EH (cell line): ENCODE data around the gene PFKFB2.

Experiments used
- DNase-seq: peaks from one replicate; pipeline ENCODE4 v3.0.0-alpha.2; 2015; ENCODE audit warnings: low read depth

PFKFB2 gene

DNA sequence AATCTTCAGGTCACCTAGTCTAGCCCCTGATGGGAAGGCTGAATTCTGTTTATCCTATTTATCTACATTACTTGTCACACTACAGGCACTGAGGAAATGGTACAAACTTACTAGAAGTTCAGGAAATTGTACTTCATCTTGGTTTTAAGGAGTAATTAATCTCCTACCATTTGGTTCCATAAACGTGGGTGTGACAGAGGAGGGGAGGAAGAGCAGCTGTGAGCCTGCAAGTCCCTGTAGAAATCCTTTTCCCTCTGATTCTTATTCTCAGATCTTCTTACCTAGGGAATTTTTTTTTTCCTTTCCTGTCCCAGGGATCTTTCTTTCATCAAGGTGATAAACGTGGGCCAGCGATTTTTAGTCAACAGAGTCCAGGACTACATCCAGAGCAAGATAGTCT is 14.1 kb downstream of the PFKFB2 start:
- no peak for DNase-seq

DNA sequence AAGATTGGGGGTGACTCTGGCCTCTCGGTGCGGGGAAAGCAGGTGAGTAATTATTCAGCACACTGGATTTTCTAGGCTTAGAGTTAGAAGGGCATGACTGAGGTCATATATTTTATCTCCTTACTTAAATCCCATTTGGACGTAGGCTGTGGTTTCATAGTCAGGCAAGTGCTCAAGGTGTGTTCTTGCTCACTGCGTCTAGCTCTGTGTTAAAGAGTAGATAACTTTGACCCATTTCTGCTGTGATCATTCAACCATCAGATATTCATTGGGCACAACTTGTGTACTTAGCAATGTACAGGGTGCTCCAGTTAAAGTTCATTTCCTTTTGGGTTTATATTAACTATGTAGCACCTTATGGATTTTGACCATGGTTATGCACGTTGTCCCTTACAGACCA is 14.6 kb downstream of the PFKFB2 start:
- DNase-seq: no peak

DNA sequence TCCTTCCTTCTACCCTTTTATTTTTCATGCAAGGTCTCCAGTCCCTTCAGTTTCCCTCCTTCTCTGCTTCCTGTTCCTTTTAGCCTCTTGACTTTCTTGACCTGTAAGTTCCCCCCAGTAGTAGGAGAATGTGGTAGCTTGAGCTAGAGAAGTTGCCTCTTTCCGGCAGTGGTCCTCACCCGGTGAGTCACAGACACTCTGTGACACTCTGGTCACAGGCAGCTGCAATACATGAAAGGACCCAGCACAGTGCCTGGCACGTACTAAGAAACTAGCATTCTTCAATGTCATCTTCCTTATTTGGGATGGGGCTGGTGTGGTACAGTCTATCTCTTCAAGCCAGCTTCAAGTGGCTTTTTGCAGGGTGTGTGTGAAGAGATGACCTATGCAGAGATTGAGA is 16.0 kb downstream of the PFKFB2 start:
- DNase-seq: no peak

DNA sequence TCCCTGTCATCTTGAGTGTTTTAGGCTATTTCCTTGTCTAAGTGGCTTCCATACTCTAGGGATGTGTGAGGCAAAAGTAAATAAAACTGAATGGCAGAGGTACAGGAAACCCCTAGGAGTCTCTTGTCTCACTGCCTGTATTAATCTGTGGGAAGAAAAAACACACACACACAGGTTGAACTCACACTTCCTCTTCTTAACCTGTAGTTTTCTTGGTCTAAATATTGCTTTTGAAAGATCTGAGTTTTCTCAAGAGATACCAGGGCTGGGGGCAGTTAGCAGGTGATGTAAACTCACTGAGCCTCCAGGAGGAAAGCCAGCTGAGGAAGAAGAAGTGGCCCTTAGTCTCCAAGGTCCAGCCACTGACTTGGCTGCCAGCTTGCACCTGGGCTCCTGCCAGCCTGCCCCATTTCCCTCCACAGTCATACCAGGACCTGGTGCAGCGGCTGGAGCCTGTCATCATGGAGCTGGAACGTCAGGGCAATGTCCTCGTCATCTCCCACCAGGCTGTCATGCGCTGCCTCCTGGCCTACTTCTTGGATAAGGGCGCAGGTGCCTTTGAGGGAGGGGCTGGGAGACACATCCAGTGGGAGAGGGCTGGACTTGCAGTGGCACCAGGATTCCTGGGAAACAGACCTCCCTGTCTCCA is 16.9 kb downstream of the PFKFB2 start:
- no peak for DNase-seq

DNA sequence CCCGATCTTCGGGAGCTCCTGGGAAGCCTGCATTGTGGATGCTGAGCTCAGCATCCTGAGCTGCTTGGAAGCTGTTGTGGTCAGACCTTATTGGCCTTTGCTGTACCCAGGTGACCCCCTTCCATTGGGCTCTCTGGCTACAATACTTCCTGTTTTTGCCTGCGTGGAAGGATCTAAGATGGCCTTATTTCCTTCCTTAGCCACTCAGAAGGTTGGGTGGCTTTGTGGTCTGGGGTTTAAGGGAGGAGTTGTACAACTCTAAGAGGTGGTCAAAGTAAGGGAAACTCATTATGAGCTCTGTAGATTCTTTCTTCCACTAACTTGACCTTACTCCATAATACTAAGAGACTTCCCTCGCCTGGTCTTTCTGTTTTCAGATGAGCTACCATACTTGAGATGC is 17.7 kb downstream of the PFKFB2 start:
- no peak for DNase-seq

DNA sequence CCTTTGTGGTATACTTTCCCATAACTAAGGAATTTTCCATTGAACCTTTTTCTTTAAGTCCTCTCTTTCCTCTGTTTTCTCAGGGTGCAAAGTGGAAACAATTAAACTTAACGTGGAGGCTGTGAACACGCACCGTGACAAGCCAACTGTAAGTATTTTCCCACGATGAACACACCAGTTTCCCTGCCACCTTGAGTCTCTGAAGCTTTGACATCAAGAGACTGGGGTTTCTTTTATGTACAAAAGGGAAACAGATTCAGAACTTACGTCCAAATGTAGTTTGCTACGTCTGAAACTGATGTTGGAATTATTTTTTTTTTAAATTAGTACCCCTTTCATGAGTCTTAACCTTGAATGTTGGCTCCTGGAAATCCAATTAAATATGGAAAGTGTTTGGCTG is 18.4 kb downstream of the PFKFB2 start:
- DNase-seq: no peak

DNA sequence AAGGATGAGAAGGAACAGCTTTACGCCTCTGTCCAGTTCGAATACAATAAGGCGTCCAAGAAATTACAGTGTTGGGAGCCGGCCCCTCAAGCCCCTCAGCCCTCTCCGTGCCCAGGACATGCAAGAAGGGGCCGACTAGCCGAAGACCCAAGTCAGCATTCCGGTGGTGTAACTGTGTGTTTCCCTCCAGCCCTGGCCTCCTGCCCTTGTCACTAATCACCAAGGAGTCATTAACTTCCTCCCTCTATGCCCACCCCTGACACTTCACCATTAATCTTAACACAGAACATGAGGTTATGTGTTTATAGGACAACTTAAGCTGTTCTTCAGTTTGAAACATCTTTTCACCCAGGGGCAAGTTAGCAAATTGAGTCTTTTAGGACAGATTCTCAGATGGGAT is 19.2 kb downstream of the PFKFB2 start:
- no peak for DNase-seq

DNA sequence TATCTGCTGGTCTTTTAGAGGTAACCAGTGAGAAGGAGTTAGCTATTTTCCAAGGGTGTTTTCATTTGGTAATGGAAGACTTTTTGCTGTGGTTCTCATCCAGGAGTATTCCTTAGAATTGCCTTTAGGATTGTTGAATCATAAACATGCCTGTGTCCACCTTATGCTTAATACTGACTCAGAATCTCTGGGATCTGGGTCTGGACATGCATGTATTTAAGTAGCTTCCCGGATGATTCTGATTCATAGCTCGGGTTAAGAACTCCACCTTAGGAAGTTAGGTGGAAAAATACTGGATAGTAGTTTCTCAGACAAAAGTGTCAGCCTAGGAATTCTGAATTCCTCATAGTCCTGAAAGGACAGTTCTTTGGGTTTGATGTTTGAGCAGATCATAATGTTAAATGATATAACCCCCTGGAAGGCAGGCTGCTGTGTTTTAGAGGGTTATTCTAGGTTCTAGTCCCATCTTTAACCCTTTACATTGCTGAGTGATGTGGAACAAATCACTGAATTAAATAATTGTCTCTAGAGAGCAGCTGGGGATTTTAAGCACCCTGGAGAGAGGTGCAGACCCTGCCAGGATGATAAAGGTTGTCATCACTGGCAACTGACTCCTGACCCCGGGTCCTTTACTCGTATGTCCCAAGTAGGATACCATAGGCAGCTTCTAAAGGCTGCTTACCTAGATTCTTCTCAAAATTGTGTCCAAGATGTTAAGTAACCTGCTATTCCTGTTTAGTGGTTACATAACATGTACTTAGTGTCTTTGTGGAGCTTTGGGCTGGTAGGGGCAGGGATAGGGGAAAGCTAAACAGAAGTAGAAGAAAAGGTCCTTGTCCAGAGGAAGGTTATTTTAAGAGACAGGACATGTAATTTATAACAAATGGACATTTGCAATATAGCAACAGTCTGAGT is 21.1 kb downstream of the PFKFB2 start:
- DNase-seq: peak; percentile 13

DNA sequence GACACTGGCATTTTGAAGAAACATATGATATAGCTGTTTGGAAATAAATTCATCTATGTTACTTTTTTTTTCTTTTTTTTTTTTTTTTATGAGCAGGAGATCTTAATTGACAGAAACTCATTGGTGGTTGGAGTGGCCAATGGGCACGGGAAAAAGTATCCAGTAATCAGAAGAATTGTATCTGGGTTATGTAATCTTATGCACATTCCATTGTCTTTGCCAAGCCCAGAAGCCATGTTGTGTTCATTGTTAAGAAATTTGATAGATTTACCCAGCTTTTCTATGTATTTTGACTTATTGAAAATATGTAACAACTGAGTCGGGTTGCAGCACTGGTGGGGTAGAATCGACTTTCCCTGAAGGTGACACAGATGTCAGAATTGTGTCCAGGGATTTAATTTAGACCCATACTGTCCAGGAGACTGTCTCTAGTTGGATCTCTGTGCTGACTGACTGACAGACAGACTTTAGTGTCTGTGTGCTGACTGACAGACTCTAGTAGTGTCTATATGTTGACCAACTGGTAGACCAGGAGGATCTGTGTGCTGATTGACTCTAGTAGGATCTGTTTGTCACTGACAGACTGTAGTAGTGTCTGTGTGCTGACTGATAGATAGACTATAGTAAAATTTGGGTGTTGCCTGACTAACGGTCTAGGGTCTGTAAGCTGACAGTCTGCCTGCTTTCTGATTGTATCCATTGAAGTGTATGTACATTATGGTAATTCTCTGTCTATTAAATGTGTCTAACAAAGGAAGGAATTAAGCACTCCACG is 23.3 kb downstream of the PFKFB2 start:
- DNase-seq: peak; percentile 43

DNA sequence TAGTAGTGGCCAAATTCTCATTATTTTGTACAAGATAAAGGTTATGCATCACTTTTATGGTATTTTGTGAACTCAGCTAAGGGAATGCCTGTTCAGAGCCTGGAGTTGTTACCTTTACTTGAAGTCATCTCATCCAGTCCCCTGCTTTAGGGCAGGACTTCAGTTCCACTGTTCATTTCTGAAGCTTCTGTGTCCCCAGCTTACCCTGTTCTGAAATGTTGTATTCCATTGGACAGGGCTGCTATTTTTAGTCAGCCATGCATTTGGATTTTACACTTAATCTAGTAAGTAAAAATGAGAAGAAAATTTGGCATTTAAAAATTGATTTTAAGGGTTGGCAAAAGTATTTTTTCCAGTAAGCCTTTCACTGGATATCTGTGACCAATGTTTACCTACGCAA is 23.9 kb downstream of the PFKFB2 start:
- no peak for DNase-seq

DNA sequence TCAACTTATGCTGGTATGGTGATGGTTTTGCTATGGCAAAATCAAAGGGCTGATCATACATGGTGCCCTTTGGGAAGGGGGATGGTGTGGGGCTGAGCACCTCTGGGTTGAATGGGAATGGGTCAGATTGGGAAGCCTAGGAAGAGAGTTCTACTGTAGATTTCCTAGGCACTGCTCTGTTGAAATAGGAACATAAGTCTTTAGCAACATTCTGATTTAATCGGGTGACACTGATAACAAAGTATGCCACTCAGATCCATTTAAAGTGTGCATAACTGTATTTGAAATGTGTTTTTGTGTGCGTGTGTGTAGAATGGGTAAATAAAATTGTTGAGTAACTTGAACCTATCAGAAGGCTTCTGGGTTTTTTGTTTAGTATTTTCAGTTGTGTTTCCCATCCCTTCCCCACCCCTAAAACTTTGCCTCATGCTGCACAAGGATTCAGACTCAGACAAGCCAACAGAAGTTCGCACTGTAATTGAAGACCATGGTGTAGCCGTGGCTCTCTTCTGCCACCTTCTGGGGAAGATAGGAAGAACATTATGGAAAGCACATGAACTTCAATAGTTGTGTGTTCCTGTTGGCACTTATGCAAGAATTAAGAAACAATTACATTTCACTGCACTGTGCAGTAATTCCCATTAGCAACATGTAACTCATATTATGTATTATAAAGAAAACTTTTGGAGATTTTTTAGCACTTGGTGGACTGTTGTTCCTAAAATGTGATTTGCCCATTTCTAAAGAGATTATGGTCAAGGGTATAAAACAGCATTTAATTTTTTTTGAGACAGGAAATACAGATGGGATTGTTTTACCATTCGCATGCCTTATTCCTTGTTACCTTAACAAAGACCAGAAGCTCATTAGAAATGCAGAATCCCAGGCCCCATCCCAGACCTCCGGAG is 24.6 kb downstream of the PFKFB2 start:
- peak; percentile 78 for DNase-seq

DNA sequence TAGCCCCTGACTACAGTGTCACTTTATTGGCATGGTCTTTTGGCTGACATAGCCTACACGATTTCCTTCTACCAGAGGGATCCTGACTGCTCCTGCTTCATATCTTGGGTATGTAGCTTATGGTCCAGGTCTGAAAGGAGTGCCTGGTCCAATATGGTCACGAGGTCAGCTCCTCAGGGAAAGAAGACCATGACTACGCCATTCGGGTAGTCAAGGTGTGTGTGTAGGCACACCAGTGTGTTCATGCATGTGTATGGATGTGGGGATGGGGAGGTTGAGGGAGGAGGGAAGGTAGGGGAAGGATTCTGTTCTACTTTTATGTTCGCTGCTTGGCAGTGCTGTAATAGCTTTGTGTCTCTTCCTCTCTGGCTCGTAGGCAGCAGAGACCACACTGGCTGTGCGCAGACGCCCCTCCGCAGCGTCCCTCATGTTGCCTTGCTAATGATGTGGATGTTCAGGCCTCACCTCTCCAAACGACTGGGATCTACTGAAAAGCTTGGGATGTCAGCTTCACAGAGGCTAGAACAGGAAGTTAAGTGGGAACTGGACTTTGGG is 25.6 kb downstream of the PFKFB2 start:
- DNase-seq: no peak

DNA sequence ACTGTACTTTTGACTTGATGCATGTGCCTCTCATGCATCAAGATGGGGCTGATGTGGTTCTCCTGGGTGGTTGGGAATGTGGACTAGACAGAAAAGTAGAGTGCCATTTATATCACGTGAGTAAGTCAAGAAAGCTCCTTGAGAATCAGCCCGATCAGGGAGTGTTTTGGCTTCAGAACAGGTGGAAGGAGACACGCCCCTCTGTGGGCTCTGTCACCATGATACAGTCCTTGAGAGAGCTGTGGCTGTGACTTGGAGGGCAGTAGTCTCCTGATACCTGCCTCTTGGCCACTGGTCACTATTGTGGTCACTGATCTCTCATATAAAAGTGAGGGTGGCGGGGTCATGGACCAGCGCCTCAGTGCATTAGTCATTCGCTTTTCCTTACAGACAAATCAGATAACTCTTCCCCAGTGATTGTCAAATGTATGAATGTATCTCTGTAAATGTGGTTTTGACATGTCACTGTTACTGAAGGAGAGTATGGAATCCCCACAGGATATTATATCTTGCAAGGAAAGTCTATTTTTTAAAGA is 26.7 kb downstream of the PFKFB2 start:
- no peak for DNase-seq

DNA sequence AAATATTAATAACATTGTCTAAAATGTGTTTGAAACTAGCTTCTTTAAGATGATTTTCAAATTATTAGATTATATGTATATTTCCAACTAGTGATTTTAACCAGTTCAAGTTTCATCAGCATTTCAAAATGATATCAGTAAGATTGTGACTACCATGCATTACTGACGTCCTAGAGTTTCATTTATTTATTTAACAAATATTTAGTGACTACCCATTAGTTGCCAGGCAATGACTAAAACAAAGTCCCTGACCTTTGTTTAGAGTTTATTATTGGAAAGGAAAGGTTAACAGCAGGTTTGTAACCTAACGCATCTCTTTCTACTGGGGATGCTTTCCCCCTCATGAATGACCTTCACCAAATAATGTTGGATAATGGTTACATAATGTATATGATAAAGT is 28.0 kb downstream of the PFKFB2 start:
- no peak for DNase-seq

DNA sequence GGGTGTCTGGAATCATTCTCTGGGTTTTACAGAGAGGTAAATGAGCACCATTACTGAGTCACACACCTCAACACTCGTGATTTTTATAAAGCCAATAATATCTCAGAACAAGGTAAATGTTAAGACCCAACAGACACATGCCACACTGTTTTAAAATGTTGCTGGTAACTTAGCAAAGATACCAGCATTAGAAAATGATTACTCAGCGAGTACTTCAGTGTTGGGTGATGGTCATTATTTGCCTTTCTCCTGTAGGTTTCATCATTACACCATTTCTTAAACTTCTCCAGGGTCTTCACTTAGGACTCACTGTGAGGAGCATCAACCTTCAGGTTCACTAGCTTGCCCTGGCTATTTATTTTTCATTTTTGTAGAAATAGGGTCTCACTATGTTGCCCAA is 28.7 kb downstream of the PFKFB2 start:
- DNase-seq: no peak

DNA sequence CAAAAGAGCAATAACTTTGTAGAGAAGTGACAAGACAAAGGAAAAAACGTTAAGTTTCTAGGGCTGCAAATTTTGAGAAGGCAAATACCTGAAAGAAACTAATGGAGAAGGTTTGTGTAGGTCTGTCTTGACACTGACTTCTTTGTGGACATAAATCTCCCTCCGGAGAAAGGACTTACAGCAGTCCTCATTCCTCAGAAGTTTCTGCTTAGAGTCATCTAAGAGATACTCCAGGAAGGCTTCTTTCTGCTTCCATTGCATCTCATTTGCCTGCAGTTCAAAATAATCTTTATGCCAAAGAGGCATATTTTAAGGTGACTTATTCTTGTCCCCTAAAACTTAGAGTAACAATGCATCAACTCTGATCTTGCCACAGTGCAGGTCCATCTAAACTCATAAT is 31.2 kb downstream of the PFKFB2 start:
- peak; percentile 46 for DNase-seq

DNA sequence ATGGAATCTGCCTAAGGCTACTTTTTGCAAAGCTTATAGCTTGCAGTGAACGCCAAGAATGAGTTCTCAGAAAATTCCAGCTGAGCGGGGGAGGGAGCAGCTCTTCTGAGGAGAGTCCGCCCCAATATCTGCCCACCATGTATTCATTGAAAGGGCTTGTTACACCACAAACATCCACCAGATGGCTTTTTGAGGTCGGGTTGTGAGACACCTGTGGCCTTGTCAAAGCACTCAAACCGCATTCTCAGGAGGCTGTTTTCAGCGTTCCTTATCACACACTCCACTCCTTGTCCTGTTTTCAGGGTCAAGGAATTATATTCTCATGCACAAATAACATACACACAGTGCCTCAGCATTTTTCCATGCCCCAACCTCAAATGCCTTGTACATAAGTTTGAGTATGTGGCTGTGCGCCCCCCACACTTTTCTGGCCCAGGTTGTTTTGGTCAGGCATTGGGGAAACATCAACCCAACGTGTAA is 31.7 kb downstream of the PFKFB2 start:
- DNase-seq: peak; percentile 60

DNA sequence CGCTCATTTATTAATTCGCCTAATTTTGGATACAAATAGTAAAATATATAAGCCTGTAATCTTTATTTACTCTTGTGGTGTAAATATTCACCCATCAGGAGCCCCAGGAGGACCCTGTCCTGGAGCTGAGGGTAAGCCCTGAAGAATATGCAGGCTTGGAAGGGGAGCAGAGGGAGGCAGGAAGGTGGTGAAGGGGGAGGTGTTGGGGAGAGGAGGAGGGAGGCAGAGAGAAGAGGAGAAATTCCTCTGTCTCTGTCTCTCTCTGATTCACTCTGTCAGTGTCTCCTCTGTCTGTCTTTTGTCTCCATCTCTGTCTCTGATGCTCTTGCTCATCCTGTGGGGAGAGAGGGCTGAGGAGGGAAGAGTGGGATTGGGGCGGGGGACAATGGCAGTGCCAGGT is 32.8 kb downstream of the PFKFB2 start:
- DNase-seq: no peak

DNA sequence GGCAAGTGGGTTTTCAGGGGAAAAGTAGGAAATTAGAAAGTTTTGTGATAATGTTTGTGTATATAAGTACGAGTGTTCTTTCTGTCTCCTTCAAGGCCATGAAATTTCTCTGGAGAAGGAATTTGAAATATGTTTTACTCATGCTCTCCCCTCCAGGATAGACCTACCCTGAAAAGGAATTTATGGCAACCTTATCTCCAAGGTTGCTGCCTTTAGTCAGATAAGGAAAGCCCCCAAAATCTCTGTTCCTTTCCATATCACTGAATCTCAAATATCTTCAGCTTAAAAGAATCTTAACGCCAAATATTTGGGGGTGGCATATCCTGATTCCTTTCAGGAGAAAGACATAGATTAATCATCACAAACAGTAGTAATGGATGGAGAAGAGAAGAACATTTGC is 35.1 kb downstream of the PFKFB2 start:
- peak; percentile 29 for DNase-seq

DNA sequence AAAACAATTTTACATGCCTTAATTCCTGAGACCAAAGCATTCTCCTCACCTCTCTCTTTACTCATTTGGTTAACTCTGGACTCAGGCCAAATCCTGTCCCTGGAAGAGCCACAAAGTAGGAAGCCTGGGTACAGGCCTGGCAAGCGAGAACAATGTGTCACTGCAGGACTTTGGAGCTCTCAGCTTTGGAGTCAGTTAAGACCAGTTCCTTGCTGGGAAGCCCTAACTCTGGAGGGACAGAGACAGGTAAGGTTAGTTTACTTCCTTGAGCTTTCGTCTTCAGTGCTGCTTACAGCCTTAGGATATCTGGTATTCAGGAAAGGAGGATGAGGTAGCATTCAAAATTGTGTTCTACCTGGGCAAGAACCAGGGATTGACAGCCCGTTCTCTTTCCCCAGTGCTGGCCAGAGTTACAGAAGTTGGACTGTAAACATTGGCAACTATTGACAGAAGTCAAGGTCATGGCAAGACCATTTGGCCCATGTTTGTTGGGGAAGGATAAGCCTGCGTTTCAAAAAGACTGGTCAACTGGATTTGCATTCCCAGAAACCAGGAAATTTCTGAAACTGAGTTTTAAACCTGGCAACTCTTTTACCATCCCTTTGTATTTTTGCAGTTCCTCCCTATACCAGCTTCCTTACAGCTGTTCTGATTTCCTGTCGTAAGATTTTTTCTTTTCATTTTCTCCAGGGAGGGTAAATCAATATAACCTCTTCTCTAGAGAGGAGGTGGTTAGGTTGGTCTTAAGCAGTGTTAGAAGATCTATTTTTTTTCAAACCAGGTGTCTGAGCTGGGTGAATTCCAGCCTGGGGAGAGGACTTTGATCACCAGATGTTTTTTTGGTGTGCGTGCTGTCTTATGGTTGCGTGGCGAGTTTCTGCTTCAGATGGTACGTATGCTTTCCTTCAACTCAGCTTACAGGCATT is 35.9 kb downstream of the PFKFB2 start, which contains the start of gene C4BPB:
TSS of gene C4BPB (plus strand) at position 160 of the 926 bp plus-strand sequence. CDS start at position 832, 672 bp downstream.
- peak; percentile 20 for DNase-seq
